Naive thymus-derived CD4-positive, alpha-beta T cell (primary cell): ENCODE measurements around the gene EYA2. TPM values are rescaled to one million over a fixed set of nuclear protein-coding genes. Genes with fewer than 3 reads are reported as not detected.

Experiments used
- ATAC-seq: fragments of 150-1000 bp; cut with Tn5 transposase; 2 replicates; pipeline ENCODE4 v1.10.0; 2021; ENCODE audit warnings: mild to moderate bottlenecking, moderate library complexity
- CTCF ChIA-PET: fragments of 350-600 bp; sonication (Branson Sonifier 250); formaldehyde crosslinking; loops from one replicate; lab custom pipeline; 2021; ENCODE audit warnings: antibody characterized with exemption; lab: Charles Lee
- POLR2A ChIA-PET: fragments of 350-600 bp; sonication (Branson Sonifier 250); formaldehyde crosslinking; loops from one replicate; lab custom pipeline; 2021; ENCODE audit warnings: antibody characterized with exemption, inconsistent platforms; lab: Charles Lee
- DNase-seq, 9 donors: peaks; one replicate each; pipeline versions ENCODE4 v3.0.0 to v3.0.0-alpha.2; 2020 to 2022; ENCODE audit warnings: mixed read lengths in 1 of 9
- H3K27ac ChIP-seq: one replicate; pipeline ENCODE4 v1.7.0; 2013; ENCODE audit warnings: mild to moderate bottlenecking, low read depth, low read length, moderate library complexity
- H3K27me3 ChIP-seq, 2 donors: one replicate each; pipeline ENCODE4 v1.7.0; 2013; ENCODE audit warnings: low read length in 2 of 2, mild to moderate bottlenecking in 2 of 2, moderate library complexity in 2 of 2; ENCODE audit not compliant: control insufficient read depth in 2 of 2, insufficient read depth in 2 of 2
- H3K36me3 ChIP-seq, 3 experiments: 1 replicate in 2 of 3; 2 replicates in 1 of 3; pipeline ENCODE4 v1.7.0; 2013; ENCODE audit warnings: low read length in 3 of 3, mild to moderate bottlenecking in 3 of 3, moderate library complexity in 1 of 3; ENCODE audit not compliant: insufficient read depth in 3 of 3, control insufficient read depth in 2 of 3
- H3K4me1 ChIP-seq, 2 donors: one replicate each; pipeline ENCODE4 v1.7.0; 2013; ENCODE audit warnings: low read length in 2 of 2, mild to moderate bottlenecking in 2 of 2, moderate library complexity in 1 of 2; ENCODE audit not compliant: control insufficient read depth in 2 of 2, insufficient read depth in 2 of 2
- H3K4me3 ChIP-seq: 2 replicates; pipeline ENCODE4 v1.7.0; 2013; ENCODE audit warnings: mild to moderate bottlenecking, low read length
- H3K9me3 ChIP-seq, 3 experiments: 1 replicate in 2 of 3; 2 replicates in 1 of 3; pipeline ENCODE4 v1.7.0; 2013; ENCODE audit warnings: low read length in 3 of 3; ENCODE audit not compliant: control insufficient read depth in 2 of 3
- H3K27ac Mint-ChIP-seq, 9 donors: one replicate each; pipeline ENCODE4 v1.8.0; 2020 to 2022; ENCODE audit warnings: mixed read lengths in 9 of 9, mild to moderate bottlenecking in 8 of 9, moderate library complexity in 5 of 9, inconsistent platforms in 2 of 9
- H3K27me3 Mint-ChIP-seq, 5 donors: one replicate each; pipeline ENCODE4 v1.8.0; 2021 to 2022; ENCODE audit warnings: mixed read lengths in 5 of 5, mild to moderate bottlenecking in 1 of 5
- H3K36me3 Mint-ChIP-seq, 5 donors: one replicate each; pipeline ENCODE4 v1.8.0; 2020 to 2022; ENCODE audit warnings: mixed read lengths in 5 of 5, mild to moderate bottlenecking in 3 of 5, inconsistent platforms in 1 of 5
- H3K4me1 Mint-ChIP-seq, 7 donors: one replicate each; pipeline ENCODE4 v1.8.0; 2020 to 2022; ENCODE audit warnings: mixed read lengths in 7 of 7, mild to moderate bottlenecking in 3 of 7, inconsistent platforms in 1 of 7
- H3K4me3 Mint-ChIP-seq, 10 donors: one replicate each; pipeline ENCODE4 v1.8.0; 2020 to 2022; ENCODE audit warnings: mild to moderate bottlenecking in 10 of 10, mixed read lengths in 10 of 10, moderate library complexity in 6 of 10, inconsistent platforms in 2 of 10
- H3K9me3 Mint-ChIP-seq, 11 donors: one replicate each; pipeline ENCODE4 v1.8.0; 2020 to 2022; ENCODE audit warnings: mixed read lengths in 11 of 11, mild to moderate bottlenecking in 4 of 11, inconsistent platforms in 1 of 11, moderate library complexity in 1 of 11
- intact Hi-C, 2 donors: fragments of 100-400 bp; cut with micrococcal nuclease; formaldehyde crosslinking; loops; one replicate each; pipeline ENCODE4 v1.15.1; 2023
- polyA plus RNA-seq, 2 donors: library from polyadenylated mRNA; unstranded; fragments of 300-500 nt; fragmentation: Illumina TruSeq; gene quantifications; one replicate each; pipeline ENCODE4 v1.2.3, GENCODE V29; 2021
- total RNA-seq, 6 experiments: library from RNA in 5 of 6; stranded (reverse) in 5 of 6; gene quantifications; 1 replicate in 5 of 6; 2 replicates in 1 of 6; pipeline ENCODE4 v1.2.3 and lab custom pipeline; 2021 to 2026

The EYA2 gene
- total and polyA plus RNA-seq, 7 experiments from 2014 or later = 0.16 TPM; not detected in 6

DNA sequence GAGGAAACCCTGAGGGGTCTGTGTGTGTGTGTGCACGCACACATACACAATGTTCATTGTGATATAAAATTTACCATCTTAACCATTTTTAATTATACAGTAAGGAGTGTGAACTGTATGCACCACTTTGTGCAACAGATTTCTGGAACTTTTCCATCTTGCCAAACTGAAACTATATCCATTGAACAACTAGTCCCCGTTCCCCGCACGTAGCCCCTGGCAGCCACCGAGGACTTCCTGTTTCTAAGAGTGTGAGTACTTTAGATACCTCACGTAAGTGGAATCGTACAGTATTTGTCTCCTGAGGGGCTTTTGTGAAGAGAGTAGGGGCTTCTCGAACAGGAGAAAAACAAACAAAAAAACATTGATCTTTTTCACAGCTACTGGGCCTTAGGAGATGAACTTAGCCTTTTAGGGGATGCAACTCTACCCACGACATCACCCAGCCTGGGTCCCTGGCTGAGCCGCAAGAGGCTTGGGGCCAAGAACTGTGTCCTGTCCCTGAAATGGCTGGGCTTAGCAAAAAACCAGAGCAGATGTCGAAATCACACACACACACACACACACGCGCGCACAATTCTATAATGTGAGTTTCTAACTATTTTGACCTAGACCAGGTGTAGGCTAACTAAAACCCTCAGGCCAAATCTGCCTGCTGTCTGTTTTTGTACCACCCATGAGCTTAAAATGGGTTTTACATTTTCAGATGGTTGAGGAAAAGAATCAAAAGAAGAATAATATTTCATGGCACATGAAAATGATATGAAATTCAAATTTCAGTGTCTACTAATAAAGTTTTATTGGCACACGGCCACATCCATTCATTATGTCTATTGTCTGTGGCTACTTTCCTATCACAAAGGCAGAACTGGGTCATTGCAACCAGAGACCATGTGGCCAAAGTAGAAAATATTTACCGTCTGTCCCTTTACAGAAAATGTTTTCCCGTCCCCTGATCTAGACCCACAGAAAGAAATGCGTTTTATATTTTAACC, 144.2 kb downstream of the EYA2 start:
- no peak overlapping the region for H3K27ac ChIP-seq
- Mint-ChIP-seq H3K4me3 (no peak overlapping the region), H3K27me3 (peaks cover 11 to 34% (median 19%) of the 10 kb centered on the region in 5 donors), H3K36me3 (peaks cover 0 to 3% (median 0%) of the 10 kb centered on the region in 5 donors), H3K27ac (no peak overlapping the region), H3K4me1 (peaks cover 0 to 2% (median 0%) of the 10 kb centered on the region in 7 donors), H3K9me3 (peaks cover 0 to 11% (median 2%) of the 10 kb centered on the region in 11 donors)
- no peaks in the 10 kb centered on the region for H3K9me3 ChIP-seq
- H3K4me1 ChIP-seq = no peaks in the 10 kb centered on the region
- no peak overlapping the region for H3K4me3 ChIP-seq
- CTCF ChIA-PET = interaction anchor here (0.6 kb wide), 1 partner anchor 90 kb away, joined by 3 read pairs; no protein-coding TSS in a partner anchor
- no peaks in the 10 kb centered on the region for H3K27me3 ChIP-seq
- ATAC-seq (no peak), DNase-seq (no peak)
- POLR2A ChIA-PET = no interaction called here
- intact Hi-C loops = no loop called here
- no peaks in the 10 kb centered on the region for H3K36me3 ChIP-seq

DNA sequence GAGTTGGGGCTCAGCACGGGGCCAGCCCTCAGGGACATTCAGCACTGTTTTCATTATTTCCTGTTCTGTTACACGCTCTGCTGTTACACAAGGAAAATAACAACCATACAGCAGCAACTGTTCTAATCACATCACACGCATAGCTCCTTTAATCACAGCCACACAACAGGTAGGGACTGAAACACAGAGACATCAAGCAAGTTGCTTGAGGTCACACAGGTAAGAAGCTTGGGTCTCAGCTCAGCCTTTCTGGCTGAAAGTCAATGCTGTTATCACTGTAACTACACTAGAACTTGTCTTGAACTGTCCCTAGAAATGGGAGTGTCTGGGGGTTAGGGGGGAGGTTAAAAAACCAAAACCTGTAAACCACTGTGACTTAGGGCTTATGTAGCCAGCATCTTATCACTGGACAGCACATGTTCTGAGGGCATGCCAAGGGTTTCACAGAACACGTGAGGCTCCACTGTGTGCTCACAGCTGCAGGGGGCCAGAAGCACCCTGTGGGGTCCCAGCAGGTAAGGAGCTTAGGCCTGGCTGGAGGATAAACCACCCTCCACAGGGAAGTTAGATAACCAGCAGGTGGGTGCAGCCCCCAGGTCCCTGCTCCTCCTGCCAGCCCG, 146.0 kb downstream of the EYA2 start:
- H3K27me3 ChIP-seq = no peaks in the 10 kb centered on the region
- H3K4me3 ChIP-seq = no peak overlapping the region
- H3K9me3 ChIP-seq = no peaks in the 10 kb centered on the region
- no peak overlapping the region for H3K27ac ChIP-seq
- Mint-ChIP-seq H3K9me3 (peaks cover 2 to 23% (median 7%) of the 10 kb centered on the region in 11 donors), H3K4me3 (no peak overlapping the region), H3K36me3 (peaks cover 0 to 3% (median 0%) of the 10 kb centered on the region in 5 donors), H3K4me1 (peaks cover 0 to 2% (median 0%) of the 10 kb centered on the region in 7 donors), H3K27ac (no peak overlapping the region), H3K27me3 (peaks cover 11 to 31% (median 19%) of the 10 kb centered on the region in 5 donors)
- no peak for ATAC-seq
- no peaks in the 10 kb centered on the region for H3K36me3 ChIP-seq
- CTCF ChIA-PET = interaction anchor here (0.5 kb wide), 1 partner anchor 156 kb away, joined by 3 read pairs; no protein-coding TSS in a partner anchor
- intact Hi-C loops = no loop called here
- POLR2A ChIA-PET = no interaction called here
- no peaks in the 10 kb centered on the region for H3K4me1 ChIP-seq
- no peak for DNase-seq

DNA sequence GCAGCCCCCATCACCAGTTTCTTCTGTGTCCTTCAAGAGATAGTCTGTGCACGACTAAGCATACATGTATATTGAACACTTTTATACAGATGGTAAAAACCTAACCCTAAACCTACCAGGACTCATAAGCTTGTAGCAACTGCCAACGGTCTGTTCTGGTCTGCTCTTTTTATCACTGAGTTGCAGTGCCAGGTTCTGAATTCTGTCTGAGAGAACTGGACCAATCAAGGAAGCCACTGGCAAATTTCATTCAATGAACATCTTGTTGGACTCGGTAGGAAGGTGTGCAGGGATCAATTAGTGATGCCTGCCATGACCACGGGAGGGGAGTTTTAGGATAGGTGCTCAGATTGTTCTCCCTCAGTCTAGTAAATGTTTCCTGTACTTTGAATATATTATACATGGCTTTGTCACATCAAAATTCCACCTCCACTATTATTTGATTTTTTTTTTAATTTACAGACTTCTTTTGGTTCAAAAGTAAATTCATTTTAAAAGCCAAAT, 146.8 kb downstream of the EYA2 start:
- DNase-seq (no peak), ATAC-seq (no peak)
- no peaks in the 10 kb centered on the region for H3K36me3 ChIP-seq
- no peaks in the 10 kb centered on the region for H3K4me1 ChIP-seq
- no peak overlapping the region for H3K27ac ChIP-seq
- H3K4me1 Mint-ChIP-seq = peaks cover 0 to 2% (median 0%) of the 10 kb centered on the region in 7 donors
- H3K36me3 Mint-ChIP-seq = peaks cover 0 to 3% (median 0%) of the 10 kb centered on the region in 5 donors
- no peak overlapping the region for H3K4me3 ChIP-seq
- H3K4me3 Mint-ChIP-seq = no peak overlapping the region
- no peak overlapping the region for H3K27ac Mint-ChIP-seq
- peaks cover 9 to 26% (median 19%) of the 10 kb centered on the region in 5 donors for H3K27me3 Mint-ChIP-seq
- intact Hi-C loops = no loop called here
- CTCF ChIA-PET = no interaction called here
- POLR2A ChIA-PET = no interaction called here
- peaks cover 4 to 27% (median 7%) of the 10 kb centered on the region in 11 donors for H3K9me3 Mint-ChIP-seq
- no peaks in the 10 kb centered on the region for H3K27me3 ChIP-seq
- no peaks in the 10 kb centered on the region for H3K9me3 ChIP-seq

DNA sequence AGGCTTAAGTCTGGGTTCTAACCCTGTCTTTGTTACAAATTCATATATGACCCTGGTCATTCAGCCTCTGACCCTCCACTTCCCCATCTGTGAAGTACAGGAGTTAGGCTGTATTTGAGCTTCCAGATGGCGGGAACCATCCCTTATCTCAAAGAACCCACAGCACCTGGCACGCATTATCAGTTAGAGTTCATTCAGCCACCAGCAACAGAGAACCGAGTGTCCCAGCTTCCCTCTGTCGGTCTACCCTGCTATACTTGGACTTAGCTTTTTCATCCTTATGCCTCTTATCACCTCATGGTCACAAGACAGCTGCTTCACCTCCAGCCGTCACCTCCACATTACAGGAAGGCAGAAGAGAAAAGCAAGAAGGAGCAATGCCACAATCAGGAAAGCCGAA, 147.8 kb downstream of the EYA2 start:
- Mint-ChIP-seq H3K4me3 (no peak overlapping the region), H3K36me3 (peaks cover 0 to 3% (median 0%) of the 10 kb centered on the region in 5 donors), H3K27me3 (peaks cover 9 to 26% (median 19%) of the 10 kb centered on the region in 5 donors), H3K27ac (peak overlapping the region in 1 of 9 donors; percentile 11), H3K9me3 (peaks cover 4 to 33% (median 7%) of the 10 kb centered on the region in 11 donors), H3K4me1 (peaks cover 0 to 2% (median 0%) of the 10 kb centered on the region in 7 donors)
- Histone ChIP-seq H3K4me1 (no peaks in the 10 kb centered on the region), H3K4me3 (no peak overlapping the region), H3K27me3 (no peaks in the 10 kb centered on the region), H3K27ac (no peak overlapping the region), H3K9me3 (no peaks in the 10 kb centered on the region), H3K36me3 (no peaks in the 10 kb centered on the region)
- ChIA-PET CTCF (no interaction called here), POLR2A (no interaction called here)
- no peak for ATAC-seq
- intact Hi-C loops = no loop called here
- no peak for DNase-seq

DNA sequence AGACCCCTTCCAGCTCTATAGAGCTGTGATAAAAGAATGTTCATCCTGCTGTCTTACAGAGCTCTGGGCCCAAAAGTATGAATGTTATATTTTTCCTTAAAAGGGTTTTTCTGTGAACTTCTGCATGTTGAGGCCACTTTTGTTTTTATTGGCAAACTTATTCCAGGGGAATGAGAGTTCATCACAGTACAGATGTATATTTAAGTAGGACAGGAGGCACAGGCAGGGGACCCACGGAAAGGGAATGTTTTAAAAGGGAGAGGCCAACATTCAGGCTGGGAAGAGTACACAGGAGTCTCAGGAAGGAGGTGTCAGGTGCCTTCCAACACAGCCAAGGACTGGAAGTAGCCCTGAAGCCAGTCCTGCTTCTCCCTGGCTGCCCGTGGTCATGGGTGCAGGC, 148.4 kb downstream of the EYA2 start:
- no peak overlapping the region for H3K4me3 Mint-ChIP-seq
- peaks cover 3 to 30% (median 7%) of the 10 kb centered on the region in 11 donors for H3K9me3 Mint-ChIP-seq
- Histone ChIP-seq H3K4me1 (no peaks in the 10 kb centered on the region), H3K36me3 (no peaks in the 10 kb centered on the region), H3K27ac (no peak overlapping the region), H3K9me3 (no peaks in the 10 kb centered on the region), H3K27me3 (no peaks in the 10 kb centered on the region), H3K4me3 (no peak overlapping the region)
- peaks cover 5 to 32% (median 23%) of the 10 kb centered on the region in 5 donors for H3K27me3 Mint-ChIP-seq
- no peak overlapping the region for H3K27ac Mint-ChIP-seq
- ChIA-PET CTCF (no interaction called here), POLR2A (no interaction called here)
- H3K36me3 Mint-ChIP-seq = peaks cover 0 to 5% (median 0%) of the 10 kb centered on the region in 5 donors
- intact Hi-C loops = no loop called here
- DNase-seq (no peak), ATAC-seq (no peak)
- H3K4me1 Mint-ChIP-seq = peaks cover 0 to 2% (median 0%) of the 10 kb centered on the region in 7 donors

DNA sequence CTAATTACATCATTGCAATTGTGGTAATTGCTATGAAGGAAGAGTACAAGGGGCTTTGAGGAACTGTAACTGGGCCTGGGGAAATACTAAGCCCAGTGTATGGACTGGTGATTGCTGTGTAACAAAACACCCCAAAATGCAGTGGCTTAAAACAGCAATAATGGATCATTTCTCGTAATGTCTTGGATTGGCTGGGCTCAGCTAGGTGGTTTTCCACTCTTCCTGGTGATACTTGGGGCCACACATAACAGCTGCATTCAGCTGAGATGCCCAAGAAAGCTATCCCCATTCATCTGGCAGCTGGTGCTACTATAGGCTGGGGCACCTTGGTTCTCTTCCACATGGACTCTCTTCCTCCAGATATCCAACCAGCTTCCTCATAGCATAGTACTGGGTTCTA, 150.3 kb downstream of the EYA2 start:
- H3K27me3 ChIP-seq = no peaks in the 10 kb centered on the region
- Mint-ChIP-seq H3K36me3 (peaks cover 0 to 5% (median 0%) of the 10 kb centered on the region in 5 donors), H3K9me3 (peaks cover 2 to 30% (median 6%) of the 10 kb centered on the region in 11 donors), H3K27me3 (peaks cover 5 to 35% (median 19%) of the 10 kb centered on the region in 5 donors), H3K27ac (no peak overlapping the region), H3K4me3 (no peak overlapping the region), H3K4me1 (no peaks in the 10 kb centered on the region)
- no peak for DNase-seq
- no peak overlapping the region for H3K27ac ChIP-seq
- ATAC-seq = no peak
- intact Hi-C loops = no loop called here
- H3K4me1 ChIP-seq = no peaks in the 10 kb centered on the region
- H3K4me3 ChIP-seq = no peak overlapping the region
- ChIA-PET CTCF (no interaction called here), POLR2A (no interaction called here)
- H3K36me3 ChIP-seq = no peaks in the 10 kb centered on the region
- no peaks in the 10 kb centered on the region for H3K9me3 ChIP-seq
